Mesodermal cell (in vitro differentiated cells): ENCODE data around the gene LAMA3.

ENCODE experiments used
- H3K27ac ChIP-seq: 2 replicates; pipeline ENCODE4 v1.7.0; 2013; ENCODE audit warnings: mild to moderate bottlenecking, low read depth, low read length, moderate library complexity; ENCODE audit not compliant: severe bottlenecking
- H3K36me3 ChIP-seq: 2 replicates; pipeline ENCODE4 v1.7.1; 2013; ENCODE audit warnings: mild to moderate bottlenecking, low read length, moderate library complexity; ENCODE audit not compliant: control insufficient read depth, insufficient read depth
- H3K4me1 ChIP-seq: one replicate; pipeline ENCODE4 v1.7.1; 2013; ENCODE audit warnings: mild to moderate bottlenecking, low read length; ENCODE audit not compliant: insufficient read depth, control insufficient read depth, poor library complexity, severe bottlenecking
- H3K4me3 ChIP-seq: 2 replicates; pipeline ENCODE4 v1.7.0; 2013; ENCODE audit warnings: low read length, control low read depth, mild to moderate bottlenecking; ENCODE audit not compliant: insufficient read depth, poor library complexity, severe bottlenecking; ENCODE audit errors: extremely low read depth
- H3K9me3 ChIP-seq: 2 replicates; pipeline ENCODE4 v1.7.1; 2013; ENCODE audit warnings: mild to moderate bottlenecking, low read length, moderate library complexity; ENCODE audit not compliant: control insufficient read depth
- WGBS, 2 experiments: methylation state at CpG; one replicate each; pipeline ENCODE4 v1.1.5; 2013; ENCODE audit warnings: missing lambda C conversion rate in 2 of 2; ENCODE audit not compliant: insufficient coverage in 2 of 2; 5-methylcytosine and 5-hydroxymethylcytosine counted together

LAMA3 gene

DNA sequence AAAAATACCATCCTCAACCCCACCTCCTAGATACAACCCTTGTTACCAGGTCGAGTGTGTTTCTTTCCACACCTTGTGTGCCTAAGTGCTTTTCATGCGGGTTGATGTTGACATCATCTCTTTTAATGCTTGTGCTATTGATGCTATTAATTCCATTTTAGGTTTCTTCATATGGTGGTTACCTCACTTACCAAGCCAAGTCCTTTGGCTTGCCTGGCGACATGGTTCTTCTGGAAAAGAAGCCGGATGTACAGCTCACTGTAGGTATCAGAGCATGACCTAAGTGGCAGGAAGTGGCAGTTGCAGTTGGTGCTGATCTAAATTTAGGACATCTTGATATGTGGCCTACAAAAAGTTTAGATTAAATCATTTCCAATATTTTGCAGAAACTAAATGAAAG lies 175.4 kb downstream of the LAMA3 start:
- 94 to 100% methylated on average over 1 to 3 of the region's 4 CpGs for WGBS, 2 experiments
- Histone ChIP-seq H3K4me3 (no peak overlapping the region), H3K4me1 (peaks cover 18% of the 10 kb centered on the region)

DNA sequence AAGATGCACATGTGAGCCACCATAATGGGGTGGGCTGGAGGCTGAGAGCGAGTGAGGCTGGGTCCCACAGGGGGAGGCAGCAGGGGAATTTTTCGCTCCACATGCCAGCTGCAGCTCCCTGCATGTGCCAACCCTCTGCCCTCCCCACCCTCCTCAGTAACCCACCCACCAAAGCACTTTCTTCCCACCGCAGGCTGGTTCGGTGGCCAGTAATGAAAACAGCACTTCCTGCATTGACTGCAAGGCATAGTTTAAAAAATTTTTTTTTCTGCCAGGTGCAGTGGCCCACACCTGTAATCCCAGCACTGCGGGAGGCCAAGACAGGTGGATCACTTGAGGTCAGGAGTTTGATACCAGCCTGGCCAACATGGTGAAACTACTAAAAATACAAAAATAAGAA lies 177.8 kb downstream of the LAMA3 start:
- H3K9me3 ChIP-seq, result no peaks in the 10 kb centered on the region
- 92 to 100% methylated on average over 3 to 4 of the region's 5 CpGs for WGBS, 2 experiments
- no peaks in the 10 kb centered on the region for H3K36me3 ChIP-seq
- H3K27ac ChIP-seq, result no peak overlapping the region
- H3K4me3 ChIP-seq, result no peak overlapping the region
- peaks cover 11% of the 10 kb centered on the region for H3K4me1 ChIP-seq

More for the DNA sequence above, 175.4 kb downstream of the LAMA3 start:
- Histone ChIP-seq H3K27ac (no peak overlapping the region), H3K36me3 (no peaks in the 10 kb centered on the region), H3K9me3 (no peaks in the 10 kb centered on the region)

DNA sequence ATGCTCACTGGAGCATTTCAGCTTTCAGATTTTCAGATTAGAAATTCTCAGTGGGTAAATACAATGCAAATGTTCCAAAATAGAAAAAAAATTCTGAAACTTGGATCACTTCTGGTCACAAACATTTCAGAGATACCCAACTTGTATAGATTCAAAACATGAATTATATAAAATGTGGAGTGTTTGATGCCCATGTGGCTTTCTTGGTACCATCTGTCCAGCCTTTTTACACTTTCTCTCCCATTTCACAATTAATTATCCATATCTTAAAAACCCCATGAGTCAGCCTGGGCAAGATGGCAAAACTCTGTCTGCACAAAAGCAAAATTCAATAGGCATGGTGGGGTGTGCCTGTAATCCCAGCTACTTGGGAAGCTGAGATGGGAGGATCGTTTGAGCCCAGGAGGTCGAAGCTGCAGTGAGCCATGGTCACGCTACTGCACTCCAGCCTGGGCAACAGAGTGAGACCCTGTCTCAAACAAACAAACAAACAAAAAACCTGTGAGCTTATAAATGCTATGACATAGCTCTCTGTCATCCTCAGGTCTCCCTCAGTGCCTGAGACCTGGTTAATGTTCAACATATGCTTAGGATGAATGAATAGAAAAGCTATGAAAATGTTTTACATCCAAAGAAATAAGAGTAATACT lies 179.0 kb downstream of the LAMA3 start:
- Histone ChIP-seq H3K9me3 (no peaks in the 10 kb centered on the region), H3K36me3 (no peaks in the 10 kb centered on the region), H3K4me3 (no peak overlapping the region), H3K4me1 (peaks cover under 1% of the 10 kb centered on the region), H3K27ac (no peak overlapping the region)
- 73 to 87% methylated on average over 3 of the region's 3 CpGs for WGBS, 2 experiments

DNA sequence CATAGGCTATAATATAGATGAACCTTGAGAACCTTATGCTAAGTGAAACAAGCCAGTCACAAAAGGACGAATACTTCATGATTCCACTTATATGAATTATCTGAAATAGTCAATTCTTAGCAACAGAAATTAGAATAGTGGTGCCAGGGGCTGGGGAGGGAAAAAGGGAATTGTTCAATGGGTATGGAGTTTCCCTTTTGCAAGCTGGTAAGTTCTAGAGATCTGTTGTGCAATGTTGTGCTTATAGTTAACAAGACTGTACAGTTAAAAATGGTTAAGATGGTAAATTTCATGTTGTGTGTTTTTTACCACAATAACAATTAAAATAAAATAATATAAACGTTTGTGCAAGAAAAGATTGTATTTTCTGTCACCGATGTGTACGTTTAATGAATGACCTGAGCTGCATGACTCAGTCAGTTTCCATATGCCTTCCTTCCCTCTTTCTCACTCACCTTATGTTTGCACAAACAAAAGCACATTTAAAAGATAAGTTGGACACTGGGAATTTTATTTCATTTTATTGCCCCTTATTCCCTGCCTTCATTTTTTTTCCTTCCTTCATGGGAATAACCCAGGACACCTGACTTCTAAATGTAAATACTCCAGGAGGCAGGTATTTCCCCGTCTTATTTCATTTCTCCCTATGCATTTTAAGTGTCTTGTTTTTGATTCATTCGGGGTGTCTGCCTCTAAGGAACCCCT lies 181.6 kb downstream of the LAMA3 start:
- H3K4me3 ChIP-seq, result no peak overlapping the region
- no peaks in the 10 kb centered on the region for H3K36me3 ChIP-seq
- 80 to 89% methylated on average over 1 to 4 of the region's 6 CpGs for WGBS, 2 experiments
- H3K4me1 ChIP-seq, result no peaks in the 10 kb centered on the region
- no peaks in the 10 kb centered on the region for H3K9me3 ChIP-seq
- no peak overlapping the region for H3K27ac ChIP-seq

DNA sequence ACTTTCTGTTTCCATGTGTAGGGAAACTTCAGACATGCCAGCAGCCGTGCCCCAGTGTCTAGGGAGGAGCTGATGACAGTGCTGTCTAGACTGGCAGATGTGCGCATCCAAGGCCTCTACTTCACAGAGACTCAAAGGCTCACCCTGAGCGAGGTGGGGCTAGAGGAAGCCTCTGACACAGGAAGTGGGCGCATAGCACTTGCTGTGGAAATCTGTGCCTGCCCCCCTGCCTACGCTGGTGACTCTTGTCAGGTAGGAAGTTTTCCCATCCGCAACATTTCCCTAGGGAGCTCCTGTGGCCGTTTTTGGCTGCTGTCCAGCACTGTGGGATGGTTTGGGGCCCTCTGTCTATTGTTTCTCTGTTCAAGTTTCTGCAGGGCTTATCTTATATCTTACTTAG lies 182.2 kb downstream of the LAMA3 start:
- Histone ChIP-seq H3K9me3 (no peaks in the 10 kb centered on the region), H3K36me3 (no peaks in the 10 kb centered on the region), H3K4me1 (no peaks in the 10 kb centered on the region), H3K4me3 (no peak overlapping the region), H3K27ac (no peak overlapping the region)
- WGBS, 2 experiments, result 89 to 93% methylated on average over 5 to 6 of the region's 7 CpGs

DNA sequence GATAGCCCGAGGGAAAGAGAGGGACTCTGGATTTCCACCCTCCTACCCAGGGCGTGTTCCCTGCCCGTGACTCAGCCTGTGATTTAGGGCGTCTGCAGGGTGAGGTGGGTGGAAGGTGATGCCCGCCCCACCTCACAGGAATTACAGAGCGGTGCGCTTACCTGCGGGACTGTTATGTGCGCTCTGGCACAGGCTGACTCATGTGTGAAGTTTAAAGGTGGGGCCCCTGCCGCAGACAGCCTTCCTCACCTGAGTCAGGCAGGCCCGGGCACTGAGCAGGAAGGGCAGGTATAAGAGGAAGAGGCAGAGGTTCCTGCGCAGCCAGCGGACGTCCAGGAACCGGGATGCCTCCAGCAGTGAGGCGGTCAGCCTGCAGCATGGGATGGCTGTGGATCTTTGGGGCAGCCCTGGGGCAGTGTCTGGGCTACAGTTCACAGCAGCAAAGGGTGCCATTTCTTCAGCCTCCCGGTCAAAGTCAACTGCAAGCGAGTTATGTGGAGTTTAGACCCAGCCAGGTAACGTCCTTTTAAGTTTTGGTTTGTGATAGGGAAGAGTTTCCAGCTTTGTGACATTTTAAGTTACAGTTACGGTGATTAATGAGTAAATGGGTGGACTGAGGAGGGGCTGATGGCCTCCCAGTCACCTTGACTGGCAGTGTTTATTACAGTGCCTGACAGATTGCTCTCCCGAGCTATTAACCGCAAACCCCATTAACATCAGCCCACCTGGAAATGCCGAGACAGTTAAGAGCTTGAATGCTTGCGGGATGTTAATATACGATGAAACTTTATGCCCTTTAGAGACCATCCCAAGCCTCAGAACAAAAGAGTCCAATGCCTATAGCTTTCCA lies 183.7 kb downstream of the LAMA3 start:
- Histone ChIP-seq H3K4me1 (no peaks in the 10 kb centered on the region), H3K4me3 (no peak overlapping the region), H3K36me3 (no peaks in the 10 kb centered on the region), H3K27ac (no peak overlapping the region), H3K9me3 (no peaks in the 10 kb centered on the region)
- WGBS, 2 experiments, result 86 to 96% methylated on average over 10 to 12 of the region's 25 CpGs

DNA sequence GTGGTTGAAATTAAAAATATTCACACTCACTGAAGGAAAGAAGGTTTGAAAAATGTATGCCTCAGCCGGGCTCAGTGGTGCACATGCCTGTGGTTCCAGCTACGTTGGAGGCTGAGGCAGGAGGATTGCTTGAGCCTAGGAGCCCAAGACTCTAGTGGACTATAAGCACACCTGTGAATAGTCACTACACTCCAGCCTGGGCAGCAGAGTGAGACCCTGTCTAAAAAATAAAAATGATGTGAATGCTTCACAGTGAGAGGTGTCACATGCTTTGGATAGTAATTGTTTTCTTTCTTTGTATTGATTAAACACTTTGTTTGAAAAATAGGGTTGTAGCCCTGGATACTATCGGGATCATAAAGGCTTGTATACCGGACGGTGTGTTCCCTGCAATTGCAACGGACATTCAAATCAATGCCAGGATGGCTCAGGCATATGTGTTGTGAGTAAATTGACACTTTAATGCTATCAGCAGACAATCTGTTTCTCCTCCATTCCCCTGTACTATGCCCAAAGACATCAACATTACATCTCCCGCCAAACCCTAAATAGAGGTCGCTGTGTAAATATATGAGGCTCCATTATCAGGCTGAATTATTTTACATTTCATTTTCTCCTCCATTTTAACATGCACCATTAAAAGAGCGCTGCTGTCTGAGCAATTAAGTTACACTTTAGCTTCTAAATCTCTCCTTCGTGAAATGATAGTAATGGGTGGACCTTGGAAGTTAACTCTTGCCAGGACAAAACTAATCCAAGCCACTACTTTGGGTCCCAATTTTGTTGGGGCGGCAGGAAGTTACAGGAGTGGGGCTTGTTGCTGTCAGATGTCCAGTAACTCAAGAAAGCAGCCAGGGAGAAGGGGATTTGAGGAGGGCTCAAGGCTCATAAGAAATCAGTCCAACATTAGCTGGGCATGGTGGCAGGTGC lies 187.0 kb downstream of the LAMA3 start:
- 90 to 100% methylated on average over 2 to 4 of the region's 11 CpGs for WGBS, 2 experiments
- Histone ChIP-seq H3K27ac (no peak overlapping the region), H3K9me3 (no peaks in the 10 kb centered on the region), H3K4me1 (no peaks in the 10 kb centered on the region), H3K4me3 (no peak overlapping the region), H3K36me3 (no peaks in the 10 kb centered on the region)

DNA sequence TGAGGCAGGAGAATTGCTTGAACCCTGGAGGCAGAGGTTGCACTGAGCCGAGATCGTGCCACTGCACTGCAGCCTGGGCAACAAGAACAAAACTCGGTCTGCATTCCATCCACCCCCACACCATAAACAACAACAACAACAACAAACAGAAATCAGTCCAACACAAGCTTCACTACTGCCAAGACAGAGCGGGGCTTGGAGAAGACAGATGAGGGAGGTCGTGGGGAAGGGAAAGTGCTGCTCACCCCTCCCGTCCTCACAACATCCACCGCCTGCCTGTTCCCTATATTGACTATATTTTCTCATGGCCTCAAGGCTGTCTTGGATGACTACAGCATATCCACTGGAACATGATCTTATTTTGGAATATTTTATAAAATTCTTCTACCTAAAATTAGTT lies 187.7 kb downstream of the LAMA3 start:
- Histone ChIP-seq H3K4me1 (no peaks in the 10 kb centered on the region), H3K27ac (no peak overlapping the region), H3K36me3 (no peaks in the 10 kb centered on the region), H3K4me3 (no peak overlapping the region), H3K9me3 (no peaks in the 10 kb centered on the region)
- WGBS, 2 experiments, result 89% methylated on average over 5 of the region's 7 CpGs; no CpG with 5 or more reads in 1 of the 2 experiments

DNA sequence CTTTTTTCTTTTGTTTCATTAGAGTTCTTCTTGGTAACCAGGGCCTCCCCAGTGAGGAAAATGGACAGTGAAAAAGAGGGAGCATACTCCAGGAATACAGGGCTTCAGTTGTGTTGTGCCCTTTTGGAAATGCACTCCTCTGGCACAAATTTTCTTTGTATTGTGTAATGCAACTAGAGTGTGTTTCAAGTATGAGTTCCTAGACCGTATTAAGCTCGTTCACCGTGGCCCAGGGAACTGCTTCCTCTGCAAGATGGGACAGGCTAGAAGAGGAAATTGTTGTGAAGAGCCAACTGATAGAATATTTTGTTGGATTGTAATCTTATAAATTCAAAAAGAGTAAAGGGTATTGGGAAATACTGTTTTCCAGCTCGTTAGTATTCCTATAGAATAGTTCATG lies 188.1 kb downstream of the LAMA3 start:
- no peak overlapping the region for H3K4me3 ChIP-seq
- H3K9me3 ChIP-seq, result no peaks in the 10 kb centered on the region
- no peaks in the 10 kb centered on the region for H3K36me3 ChIP-seq
- H3K27ac ChIP-seq, result no peak overlapping the region
- WGBS, 2 experiments, result 93 to 98% methylated on average over 4 of the region's 4 CpGs
- no peaks in the 10 kb centered on the region for H3K4me1 ChIP-seq

DNA sequence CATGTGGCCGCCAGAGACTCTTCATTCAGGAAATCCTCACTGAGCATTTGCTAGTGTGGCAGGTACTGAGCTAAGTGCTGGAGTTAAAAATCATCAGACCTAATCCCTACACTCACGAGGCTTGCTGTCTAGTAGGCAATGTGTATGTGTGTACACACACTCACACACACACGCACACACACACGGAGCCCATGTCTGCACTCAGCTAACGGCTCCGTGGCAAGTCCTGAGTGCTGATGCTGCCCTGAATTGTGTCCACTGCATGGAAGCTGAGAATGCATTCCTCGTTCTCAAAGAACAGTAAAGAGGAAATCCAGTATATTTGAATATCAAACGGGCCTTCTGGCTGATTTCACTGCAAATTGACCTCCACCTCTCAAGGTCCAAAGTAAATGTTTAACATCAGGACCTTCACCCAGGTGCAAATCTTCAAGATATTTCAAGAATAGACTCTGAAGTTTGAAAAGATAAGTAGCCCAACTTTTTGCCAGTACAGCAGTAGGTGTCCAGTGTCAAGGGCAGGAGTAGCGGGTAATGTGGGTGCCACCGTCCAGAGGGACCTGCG lies 189.2 kb downstream of the LAMA3 start:
- Histone ChIP-seq H3K4me3 (no peak overlapping the region), H3K27ac (no peak overlapping the region), H3K4me1 (no peaks in the 10 kb centered on the region), H3K9me3 (no peaks in the 10 kb centered on the region), H3K36me3 (no peaks in the 10 kb centered on the region)
- 91% methylated on average over 6 to 8 of the region's 11 CpGs for WGBS, 2 experiments
